ENCODE results near the gene OR6B1.
"Not testable (repeated sequence)": the region's sequence is repeated elsewhere in the genome, so short reads cannot be mapped to it uniquely, and the experiment has no call there.

The OR6B1 gene

GRCh38 chr7:144038887-144039286 lies 38.8 kb downstream of the OR6B1 start:
- DNase-seq (ENCODE audit: low read depth, low spot score) = no peak

GRCh38 chr7:144048648-144049047 lies 48.5 kb downstream of the OR6B1 start, which contains the start of gene OR2A5:
Gene OR2A5, plus strand, starts transcription at chr7:144048948. Its CDS starts 1,454 bp downstream, at chr7:144050402.
- no peak for DNase-seq (ENCODE audit: low read depth, low spot score)

GRCh38 chr7:144049491-144049890 lies 49.4 kb downstream of the OR6B1 start:
- no peak for DNase-seq (ENCODE audit: low read depth, low spot score)

- no peak for DNase-seq (ENCODE audit: low read depth, low spot score)
Observed at GRCh38 chr7:144050093-144050492, 50.0 kb downstream of the OR6B1 start.

- DNase-seq (ENCODE audit: low read depth, low spot score) = not testable (repeated sequence)
Observed at GRCh38 chr7:144050884-144051283, 50.8 kb downstream of the OR6B1 start.

GRCh38 chr7:144057954-144058353 lies 57.8 kb downstream of the OR6B1 start:
- no peak for DNase-seq (ENCODE audit: low read depth, low spot score)

Measured in brain pericyte (primary cell).